ENCODE results near the gene CCN6. TPM values are rescaled to one million over a fixed set of nuclear protein-coding genes. Genes with fewer than 3 reads are reported as not detected.

Gene CCN6
- total and polyA plus RNA-seq, 2 donors (not counting 1 experiment from before 2014, with no cell fraction given): not detected

DNA sequence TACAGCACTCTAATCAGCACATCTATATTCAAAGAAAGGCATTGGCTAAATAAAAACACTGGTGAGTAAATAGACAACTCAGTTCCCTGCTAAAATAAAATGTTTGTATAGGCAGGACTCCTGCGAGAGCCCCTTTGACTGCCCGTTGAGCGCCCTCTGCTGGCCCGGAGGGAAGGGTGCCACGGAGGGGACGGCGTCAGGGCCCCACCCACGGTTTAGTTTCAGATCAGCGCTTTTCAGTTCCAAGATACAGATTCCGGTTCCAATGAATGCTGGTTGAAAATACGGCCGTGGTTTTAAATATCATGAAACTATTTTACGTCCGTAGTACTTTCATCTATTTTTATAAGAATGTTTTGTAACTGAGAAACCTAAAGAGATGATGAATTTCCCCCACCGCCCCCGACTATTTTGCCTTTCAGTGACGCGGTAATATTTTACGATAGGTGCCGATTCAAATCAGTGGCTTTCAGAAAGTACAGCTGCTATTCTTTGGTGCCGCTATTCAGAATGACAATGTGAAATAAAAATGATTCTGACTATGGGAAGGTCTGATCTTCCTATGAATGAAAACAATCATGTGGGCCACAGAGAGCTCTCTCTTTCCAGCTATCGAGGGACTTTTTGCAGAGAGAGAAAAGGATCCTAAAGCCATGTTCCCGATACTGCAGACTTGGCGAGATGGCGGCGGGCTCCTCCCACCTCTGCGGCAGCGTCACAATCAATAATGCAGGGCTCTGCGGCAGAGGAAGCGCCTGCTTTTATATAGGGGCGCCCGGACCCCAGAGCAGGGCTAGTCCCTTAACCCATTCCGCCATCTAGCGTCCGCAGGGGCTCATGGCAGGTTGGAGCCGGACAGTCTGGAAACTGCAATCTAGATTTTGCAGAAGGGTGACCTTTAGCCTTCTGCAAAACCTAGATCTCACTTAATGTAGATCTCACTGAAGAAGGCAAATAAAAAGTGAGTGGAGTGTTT is 10.6 kb upstream of the CCN6 start:
- Mint-ChIP-seq H3K4me3 (peak overlapping the region; percentile 99), H3K9me3 (ENCODE audit: insufficient read depth) (no peaks in the 10 kb centered on the region), H3K27me3 (peaks cover 5% of the 10 kb centered on the region), H3K4me1 (peaks cover 4% of the 10 kb centered on the region), H3K27ac (peak overlapping the region; percentile 99)
- H3K9ac ChIP-seq (ENCODE audit: low read length): peak overlapping the region; percentile 91
- peak; percentile 93 for ATAC-seq (ENCODE audit: low read depth)
- H3K27me3 ChIP-seq (replicated peaks in 1 of 4; ENCODE audit: control extremely low read depth in 1 of 4, control insufficient read depth in 3 of 4, insufficient read depth in 4 of 4, low read length in 3 of 4): no peaks in the 10 kb centered on the region
- TF ChIP-seq EZH2 (IDR thresholded peaks at IDR 0.05; ENCODE audit: borderline replicate concordance, insufficient read depth, low read depth, low read length, poor library complexity, severe bottlenecking): no peak
- TF ChIP-seq CTCF (IDR thresholded peaks at IDR 0.05): peak; percentile 89
- DNase-seq: peak; percentile 91
- under 1% methylated on average over 29 of the region's 36 CpGs for WGBS (ENCODE audit: insufficient coverage)
- no peaks in the 10 kb centered on the region for H3K79me2 ChIP-seq (ENCODE audit: control insufficient read depth, insufficient read depth, low read length)
- H3K4me3 ChIP-seq (ENCODE audit: control extremely low read depth in 1 of 5, extremely low read depth in 1 of 5, insufficient read depth in 1 of 5, low read depth in 2 of 5, low read length in 4 of 5): peak overlapping the region; percentile 69 to 99 (median 71)
- H3K27ac ChIP-seq (ENCODE audit: low read length in 2 of 2): peak overlapping the region; percentile 93 to 94
- POLR2A ChIA-PET: interaction anchor here (0.6 to 0.7 kb wide), 4 partner anchors 32 to 50 kb away, joined by 3 to 8 read pairs (median 4); no protein-coding TSS in a partner anchor
- peak overlapping the region; percentile 89 for H3K4me2 ChIP-seq (replicated peaks; ENCODE audit: low read depth, low read length, poor library complexity, severe bottlenecking)
- H3K4me1 ChIP-seq (ENCODE audit: control insufficient read depth in 2 of 2, insufficient read depth in 2 of 2, low read length in 2 of 2): peaks cover 0 to 3% of the 10 kb centered on the region in 2 donors
- no peaks in the 10 kb centered on the region for H3K9me3 ChIP-seq (ENCODE audit: control extremely low read depth in 1 of 3, control insufficient read depth in 2 of 3, insufficient read depth in 1 of 3, low read length in 2 of 3)
- H4K20me1 ChIP-seq (ENCODE audit: control insufficient read depth, insufficient read depth, low read length, poor library complexity, severe bottlenecking): no peaks in the 10 kb centered on the region
- no peaks in the 10 kb centered on the region for H3K36me3 ChIP-seq (replicated peaks in 1 of 2; ENCODE audit: control extremely low read depth in 1 of 2, control insufficient read depth in 1 of 2, extremely low read depth in 1 of 2, insufficient read depth in 2 of 2, low read length in 1 of 2)
- CTCF ChIA-PET: interaction anchor here (0.5 to 5.3 kb wide), 28 partner anchors 10 to 1032 kb away, joined by 3 to 86 read pairs (median 4); partner anchors contain the start of genes FAM229B, FYN and TUBE1
- H2AFZ ChIP-seq (ENCODE audit: insufficient read depth, low read depth, low read length, poor library complexity, severe bottlenecking): peak overlapping the region; percentile 93
- intact Hi-C loops (cut with micrococcal nuclease): loop anchor here (1.0 to 5.0 kb wide), 13 partner anchors 14 to 1815 kb away; partner anchors contain the start of genes FAM229B, FYN, REV3L and TRAF3IP2
